BE2C (cell line): ENCODE data around the gene TP73.

ENCODE experiments used
- DNase-seq: peaks from one replicate; pipeline ENCODE4 v3.0.0-alpha.2; 2020
- H3K27me3 ChIP-seq: fragments of 250-450 bp; sonication (Bioruptor Pico); 2 replicates; pipeline ENCODE4 v1.5.1; 2020; ENCODE audit warnings: mild to moderate bottlenecking
- H3K36me3 ChIP-seq: fragments of 250-450 bp; sonication (Bioruptor Pico); 2 replicates; pipeline ENCODE4 v1.5.1; 2020; ENCODE audit warnings: mild to moderate bottlenecking
- H3K4me1 ChIP-seq: fragments of 250-450 bp; sonication (Bioruptor Pico); 2 replicates; pipeline ENCODE4 v1.5.1; 2020
- H3K4me3 ChIP-seq: 2 replicates; pipeline ENCODE4 v1.5.1; 2011; ENCODE audit warnings: low read depth, low read length
- H3K9me3 ChIP-seq: fragments of 250-450 bp; sonication (Bioruptor Pico); 2 replicates; pipeline ENCODE4 v1.5.1; 2020
- CTCF ChIP-seq: IDR thresholded peaks from 2 replicates; pipeline ENCODE4 v1.5.1; 2012; ENCODE audit warnings: mild to moderate bottlenecking, low read depth, low read length

TP73 gene

DNA sequence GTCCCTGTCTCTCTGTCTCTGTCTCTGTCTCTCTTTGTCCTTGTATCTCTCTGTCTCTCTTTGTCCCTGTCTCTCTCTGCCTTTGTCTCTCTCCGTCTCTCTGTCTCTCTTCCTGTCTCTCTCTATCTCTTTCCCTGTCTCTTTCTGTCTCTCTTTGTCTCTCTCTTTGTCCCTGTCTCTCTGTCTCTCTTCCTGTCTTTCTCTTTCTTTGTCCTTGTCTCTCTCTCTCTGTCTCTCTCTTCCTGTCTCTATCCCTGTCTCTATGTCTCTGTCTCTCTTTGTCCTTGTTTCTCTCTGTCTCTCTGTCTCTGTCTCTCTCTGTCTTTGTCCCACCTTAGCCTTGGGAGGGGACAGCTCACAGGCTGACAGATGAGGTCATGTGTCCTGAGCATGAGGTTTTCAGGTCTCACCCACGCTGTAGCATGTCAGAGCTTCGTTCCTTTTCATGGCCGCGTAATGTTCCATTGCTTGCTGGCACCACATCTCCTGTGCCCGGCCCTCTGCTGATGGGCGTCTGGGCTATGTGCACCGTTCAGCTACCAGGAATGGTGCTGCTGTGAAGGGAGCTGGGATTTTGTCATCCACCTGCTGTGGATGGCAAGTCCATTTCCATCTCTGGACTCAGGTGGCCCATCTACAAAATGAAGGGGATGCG, 27.6 kb downstream of the TP73 start:
- DNase-seq, result no peak
- no peaks in the 10 kb centered on the region for H3K9me3 ChIP-seq
- H3K36me3 ChIP-seq, result no peaks in the 10 kb centered on the region
- H3K27me3 ChIP-seq, result no peaks in the 10 kb centered on the region
- no peak overlapping the region for H3K4me3 ChIP-seq
- no peak for TF ChIP-seq CTCF
- H3K4me1 ChIP-seq, result no peaks in the 10 kb centered on the region

DNA sequence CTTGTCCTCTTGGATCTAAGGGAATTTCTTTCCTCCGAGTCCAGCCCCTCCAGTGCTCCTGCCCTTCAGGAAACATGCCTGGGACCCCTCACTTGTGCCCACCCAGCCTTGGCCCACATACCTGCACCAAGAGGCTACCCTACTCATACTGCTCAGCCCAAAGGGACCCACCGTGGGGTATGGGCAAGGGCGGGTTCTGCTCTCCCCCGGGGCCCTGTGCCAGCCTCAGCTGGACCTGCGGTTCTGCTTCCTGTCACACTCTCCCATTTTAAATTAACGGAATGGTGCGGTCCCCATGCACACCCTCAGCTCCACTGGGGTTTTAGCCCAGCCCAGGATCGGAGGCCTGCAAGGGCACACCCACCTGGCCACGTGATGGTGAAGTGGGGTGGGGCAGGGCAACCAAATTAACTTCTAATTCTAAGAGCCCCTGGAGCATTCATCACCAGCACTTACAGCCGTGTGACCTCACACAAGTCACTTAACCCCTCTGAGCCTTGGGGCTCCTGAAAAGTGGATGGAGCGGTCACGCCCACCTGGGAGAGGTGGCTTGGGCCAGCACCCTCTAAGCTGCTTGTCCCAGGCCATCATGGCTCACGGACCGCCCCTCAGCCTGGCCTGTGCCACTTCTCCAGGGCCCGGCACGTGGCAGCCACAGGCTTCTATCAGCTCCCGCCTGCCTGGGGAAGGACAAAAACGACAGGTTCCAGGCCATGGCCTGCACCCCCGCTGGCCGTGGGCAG, 28.3 kb downstream of the TP73 start:
- Histone ChIP-seq H3K27me3 (no peaks in the 10 kb centered on the region), H3K4me1 (no peaks in the 10 kb centered on the region), H3K4me3 (no peak overlapping the region), H3K36me3 (no peaks in the 10 kb centered on the region), H3K9me3 (no peaks in the 10 kb centered on the region)
- no peak for DNase-seq
- TF ChIP-seq CTCF, result no peak

DNA sequence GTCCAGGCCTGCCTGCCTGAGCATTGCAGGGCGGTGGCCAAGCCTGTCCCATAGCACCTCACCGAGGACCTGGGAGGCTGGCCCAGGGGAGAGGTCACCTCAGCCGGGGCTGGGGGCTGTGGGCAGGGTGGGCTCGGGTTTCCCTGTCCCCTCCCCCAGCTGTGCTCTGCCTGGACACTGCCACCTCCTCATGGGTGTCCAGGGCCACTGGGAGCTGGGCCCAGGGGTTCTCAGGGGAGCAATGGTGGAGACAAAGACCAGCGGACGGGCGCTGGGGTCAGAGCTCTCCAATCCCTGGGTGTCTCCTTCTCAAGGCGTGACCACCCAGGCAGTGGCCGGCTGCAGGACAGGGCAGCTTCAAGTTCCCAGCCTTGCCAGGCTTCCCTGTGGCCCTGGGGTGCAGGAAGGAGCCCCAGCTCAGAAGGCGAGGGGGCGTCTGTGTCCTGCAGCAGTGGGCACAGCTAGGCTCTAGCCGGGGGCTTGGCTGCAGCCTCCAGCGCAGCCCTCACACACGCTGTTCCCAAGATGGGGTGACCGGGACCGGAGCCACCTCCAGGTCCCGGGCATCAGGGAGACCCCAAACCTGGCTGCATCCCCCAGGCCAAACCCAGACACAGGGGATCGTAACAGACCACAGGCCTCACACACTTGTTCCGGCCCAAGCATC, 29.0 kb downstream of the TP73 start:
- no peaks in the 10 kb centered on the region for H3K4me1 ChIP-seq
- no peaks in the 10 kb centered on the region for H3K27me3 ChIP-seq
- no peak overlapping the region for H3K4me3 ChIP-seq
- no peak for TF ChIP-seq CTCF
- no peaks in the 10 kb centered on the region for H3K9me3 ChIP-seq
- no peak for DNase-seq
- H3K36me3 ChIP-seq, result no peaks in the 10 kb centered on the region

DNA sequence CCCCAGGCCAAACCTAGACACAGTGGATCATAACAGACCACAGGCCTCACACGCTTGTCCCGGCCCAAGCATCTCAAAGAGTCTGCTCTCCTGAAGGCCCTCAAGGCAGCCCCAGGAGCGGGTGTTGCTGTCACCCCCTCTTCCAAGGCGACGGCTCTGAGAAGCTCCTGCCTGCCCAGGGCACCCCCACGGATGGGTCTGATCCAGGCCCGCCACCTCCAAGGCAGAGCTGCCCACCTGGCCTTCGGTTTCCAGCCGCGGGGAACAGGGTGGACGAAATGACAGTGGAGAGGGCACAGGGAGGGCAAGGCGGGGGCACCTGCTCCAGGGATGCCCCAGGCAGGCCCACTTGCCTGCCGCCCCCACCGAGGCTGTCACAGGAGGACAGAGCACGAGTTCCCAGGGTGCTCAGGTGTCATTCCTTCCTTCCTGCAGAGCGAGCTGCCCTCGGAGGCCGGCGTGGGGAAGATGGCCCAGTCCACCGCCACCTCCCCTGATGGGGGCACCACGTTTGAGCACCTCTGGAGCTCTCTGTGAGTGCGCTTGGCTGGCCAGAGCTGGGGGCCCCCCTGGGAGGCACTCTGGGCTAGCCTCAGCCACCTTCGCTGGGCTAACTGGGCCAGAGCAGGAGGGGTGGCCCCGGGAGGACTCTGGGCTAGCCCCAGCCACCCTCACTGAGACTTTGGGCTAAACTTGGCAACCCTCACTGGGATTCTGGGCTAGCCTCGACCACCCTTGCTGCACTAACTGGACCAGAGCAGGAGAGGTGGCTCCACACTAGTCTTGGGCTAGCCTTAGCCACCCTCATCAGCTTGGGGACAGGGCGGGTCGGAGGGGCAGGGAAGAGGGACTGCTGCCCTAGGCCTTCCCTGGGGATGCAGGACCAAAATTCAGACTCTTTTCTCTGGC, 29.8 kb downstream of the TP73 start:
- no peak for TF ChIP-seq CTCF
- Histone ChIP-seq H3K4me3 (no peak overlapping the region), H3K4me1 (no peaks in the 10 kb centered on the region), H3K36me3 (no peaks in the 10 kb centered on the region), H3K27me3 (no peaks in the 10 kb centered on the region), H3K9me3 (no peaks in the 10 kb centered on the region)
- DNase-seq, result no peak

DNA sequence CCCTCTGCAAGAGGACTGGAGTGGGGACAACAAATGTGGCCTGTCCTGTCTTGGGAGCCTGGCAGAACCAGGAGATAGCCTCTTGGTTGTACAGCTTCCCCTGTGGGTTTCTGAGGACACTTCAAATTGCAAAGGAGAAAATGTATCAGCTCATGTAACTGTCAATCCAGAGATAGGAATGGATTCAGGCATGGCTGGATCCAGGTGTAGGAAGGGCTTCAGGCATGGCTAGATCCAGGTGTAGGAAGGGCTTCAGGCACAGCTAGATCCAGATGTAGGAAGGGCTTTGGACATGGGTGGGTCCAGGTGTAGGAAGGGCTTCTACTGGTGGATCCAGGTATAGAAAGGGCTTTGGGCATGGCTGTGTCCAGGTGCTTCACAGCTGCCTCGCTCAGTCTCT, 30.9 kb downstream of the TP73 start:
- Histone ChIP-seq H3K9me3 (no peaks in the 10 kb centered on the region), H3K4me3 (no peak overlapping the region), H3K27me3 (no peaks in the 10 kb centered on the region), H3K4me1 (no peaks in the 10 kb centered on the region), H3K36me3 (no peaks in the 10 kb centered on the region)
- DNase-seq, result no peak
- TF ChIP-seq CTCF, result no peak
